A549 (cell line): ENCODE data around the gene TEX264. TPM values are rescaled to one million over a fixed set of nuclear protein-coding genes. Genes with fewer than 3 reads are reported as not detected.
A peak's percentile ranks its signal among the peaks of the same experiment; 100 is the strongest.

ENCODE experiments used
- ATAC-seq, 2 experiments: fragments of 200-7000 bp in 1 of 2; fragments of >200 bp in 1 of 2; cut with Nextera tagmentation in 1 of 2; cut with Tn5 transposase in 1 of 2; 3 replicates each; pipeline versions ENCODE4 v1.8.0 to v1.9.1; 2018 to 2020; ENCODE audit warnings: mild to moderate bottlenecking in 1 of 2, moderate library complexity in 1 of 2
- CTCF ChIA-PET: fragments of 300-600 bp; sonication (Branson Sonifier 250); formaldehyde crosslinking; extraction: SDS; loops from one replicate; lab custom pipeline; 2021; ENCODE audit warnings: antibody characterized with exemption, inconsistent platforms; lab: Yijun Ruan, JAX
- POLR2A ChIA-PET: fragments of 350-600 bp; formaldehyde crosslinking; extraction: SDS; loops from one replicate; lab custom pipeline; 2021; ENCODE audit warnings: antibody characterized with exemption, inconsistent platforms; lab: Yijun Ruan, JAX
- DNase-seq, 2 experiments: peaks; one replicate each; pipeline versions ENCODE4 v3.0.0 to v3.0.0-alpha.2; 2011 to 2016; ENCODE audit warnings: low read depth in 1 of 2, low spot score in 1 of 2
- FAIRE-seq: peaks from 2 replicates; lab custom pipeline; 2011; peaks lifted over from hg19 to GRCh38; lab: Jason Lieb, UNC
- H3K27ac ChIP-seq, 2 experiments: fragments of >200 bp; sonication (Bioruptor Twin); formaldehyde crosslinking; 3 replicates each; pipeline ENCODE4 v1.5.1; 2016 to 2017
- H3K4me1 ChIP-seq: fragments of >200 bp; sonication (Bioruptor Twin); formaldehyde crosslinking; 3 replicates; pipeline ENCODE4 v1.6.1; 2016
- H3K4me2 ChIP-seq: fragments of >200 bp; sonication (Bioruptor Twin); formaldehyde crosslinking; 3 replicates; pipeline ENCODE4 v1.6.1; 2016
- H3K4me3 ChIP-seq: fragments of >200 bp; sonication (Bioruptor Twin); formaldehyde crosslinking; 3 replicates; pipeline ENCODE4 v1.5.1; 2016
- H3K9me3 ChIP-seq: fragments of >200 bp; sonication (Bioruptor Twin); formaldehyde crosslinking; 3 replicates; pipeline ENCODE4 v1.6.1; 2016
- ATOH8 ChIP-seq: fragments of 250-450 bp; sonication (Bioruptor Pico); IDR thresholded peaks from 2 replicates; pipeline ENCODE4 v1.5.0; 2020; ENCODE audit warnings: low read depth, mild to moderate bottlenecking, moderate library complexity
- CEBPB ChIP-seq, 2 experiments: fragments of >200 bp in 1 of 2; sonication (Bioruptor Twin) in 1 of 2; formaldehyde crosslinking in 1 of 2; IDR thresholded peaks; 2 replicates each; pipeline ENCODE4 v1.6.1; 2012 to 2016
- CHD2 ChIP-seq: fragments of 150-350 bp; IDR thresholded peaks from 2 replicates; pipeline ENCODE4 v1.6.1; 2014; ENCODE audit warnings: low read length; ENCODE audit not compliant: partially characterized antibody
- CTCF ChIP-seq: fragments of >200 bp; sonication (Bioruptor Twin); formaldehyde crosslinking; IDR thresholded peaks from 3 replicates; pipeline ENCODE4 v1.5.1; 2016
- EHMT2 ChIP-seq: fragments of 200-600 bp; sonication (generic); IDR thresholded peaks from 2 replicates; pipeline ENCODE4 v1.6.1; 2016; ENCODE audit warnings: antibody characterized with exemption, low read depth, mild to moderate bottlenecking, moderate library complexity
- FOSB ChIP-seq: fragments of 250-450 bp; sonication (Bioruptor Pico); IDR thresholded peaks from 2 replicates; pipeline ENCODE4 v1.5.0; 2020; ENCODE audit warnings: mild to moderate bottlenecking, moderate library complexity
- HES2 ChIP-seq: fragments of >200 bp; sonication (Bioruptor Twin); formaldehyde crosslinking; IDR thresholded peaks from 2 replicates; pipeline ENCODE4 v1.6.1; 2016
- HMGXB4 ChIP-seq: fragments of 250-450 bp; sonication (Bioruptor Pico); IDR thresholded peaks from 2 replicates; pipeline ENCODE4 v1.5.0; 2021; ENCODE audit warnings: mild to moderate bottlenecking, moderate library complexity, borderline replicate concordance
- KDM5A ChIP-seq: fragments of 200-600 bp; sonication (generic); IDR thresholded peaks from 2 replicates; pipeline ENCODE4 v1.6.1; 2016; ENCODE audit warnings: antibody characterized with exemption, mild to moderate bottlenecking
- NPAS2 ChIP-seq: fragments of 250-450 bp; sonication (Bioruptor Pico); IDR thresholded peaks from 2 replicates; pipeline ENCODE4 v1.8.0; 2022; ENCODE audit warnings: mild to moderate bottlenecking, moderate library complexity, borderline replicate concordance
- NR3C1 ChIP-seq: fragments of >200 bp; sonication (Bioruptor Twin); formaldehyde crosslinking; IDR thresholded peaks from 3 replicates; pipeline ENCODE4 v1.6.1; 2017
- POLR2AphosphoS2 ChIP-seq: conservative IDR thresholded peaks from 2 replicates; pipeline ENCODE4 v1.6.1; 2012; ENCODE audit warnings: low read length, improper control_type of control experiment, inconsistent platforms
- RAD21 ChIP-seq, 2 experiments: fragments of >200 bp in 1 of 2; sonication (Bioruptor Twin) in 1 of 2; formaldehyde crosslinking in 1 of 2; IDR thresholded peaks in 1 of 2; conservative IDR thresholded peaks in 1 of 2; 2 replicates in 1 of 2; 3 replicates in 1 of 2; pipeline ENCODE4 v1.6.1; 2012 to 2018; ENCODE audit warnings: inconsistent platforms in 1 of 2
- SMC3 ChIP-seq: fragments of >200 bp; sonication (Bioruptor Twin); formaldehyde crosslinking; IDR thresholded peaks from 3 replicates; pipeline ENCODE4 v1.6.1; 2018; ENCODE audit warnings: inconsistent platforms
- TP53 ChIP-seq: fragments of 250-450 bp; sonication (Bioruptor Pico); IDR thresholded peaks from 2 replicates; pipeline ENCODE4 v1.5.0; 2021; ENCODE audit warnings: mild to moderate bottlenecking, moderate library complexity
- WGBS: methylation state at CpG from one replicate; pipeline ENCODE4 v1.1.6; 2017; ENCODE audit errors: missing lambda C conversion rate; 5-methylcytosine and 5-hydroxymethylcytosine counted together
- polyA plus RNA-seq, 4 experiments: library from polyadenylated mRNA; depleted of rRNA in 3 of 4; stranded (reverse); fragments of >200 nt; fragmentation: RNase III in 1 of 4; extraction: RNeasy Plus Mini Kit Qiagen cat#74134 plus additional on column Dnase treatment in 1 of 4; gene quantifications; 2 replicates in 3 of 4; 3 replicates in 1 of 4; pipeline ENCODE4 v1.2.3, GENCODE V29; 2011 to 2017

The TEX264 gene
- polyA plus RNA-seq, 2 of the 4 experiments (the other 2 are of a cell fraction): 47.9 to 54.7 TPM

GRCh38 chr3:51637144-51637940, 33.7 kb upstream of the TEX264 start (continued):
- no peak for TF ChIP-seq EHMT2

- ATAC-seq (peak; percentile 99), FAIRE-seq (peak; percentile 74), DNase-seq (peak; percentile 72 to 83)
- no peak overlapping the region for H3K27ac ChIP-seq
- H3K4me2 ChIP-seq: no peak overlapping the region
- CTCF ChIA-PET: interaction anchor here (0.7 to 9.3 kb wide), 11 partner anchors 9 to 1022 kb away, joined by 3 to 66 read pairs (median 4); partner anchors contain the start of gene TEX264
- H3K4me1 ChIP-seq: no peaks in the 10 kb centered on the region
- WGBS: 63% methylated on average over 6 of the region's 6 CpGs
- no peaks in the 10 kb centered on the region for H3K9me3 ChIP-seq
- TF ChIP-seq TP53: no peak
- TF ChIP-seq NPAS2 (CRISPR knock-in tag): no peak
- no peak for TF ChIP-seq HMGXB4 (CRISPR knock-in tag)
- TF ChIP-seq FOSB (CRISPR knock-in tag): no peak
- no peak for TF ChIP-seq NR3C1
- TF ChIP-seq POLR2AphosphoS2: no peak
- TF ChIP-seq KDM5A: no peak
- TF ChIP-seq CEBPB (IDR thresholded peaks at IDR 0.05): no peak
- peak; percentile 63 for TF ChIP-seq SMC3
- peak; percentile 80 for TF ChIP-seq CTCF
- peak; percentile 58 to 76 for TF ChIP-seq RAD21 (conservative IDR thresholded peaks at IDR 0.05 in 1 of 2, IDR thresholded peaks at IDR 0.05 in 1 of 2)
- TF ChIP-seq ATOH8 (CRISPR knock-in tag): no peak
- POLR2A ChIA-PET: no interaction called here
- H3K4me3 ChIP-seq: no peak overlapping the region
These were observed 33.0 kb upstream of the TEX264 start for GRCh38 chr3:51637941-51638471.

GRCh38 chr3:51642462-51642861, 28.6 kb upstream of the TEX264 start:
- DNase-seq: no peak
- no peaks in the 10 kb centered on the region for H3K4me1 ChIP-seq
- H3K4me2 ChIP-seq: no peak overlapping the region
- no peaks in the 10 kb centered on the region for H3K9me3 ChIP-seq
- no peak overlapping the region for H3K27ac ChIP-seq
- POLR2A ChIA-PET: no interaction called here
- TF ChIP-seq POLR2AphosphoS2 (no peak), RAD21 (conservative IDR thresholded peaks at IDR 0.05 in 1 of 2, IDR thresholded peaks at IDR 0.05 in 1 of 2) (peak; percentile 26 to 39; a peak in 2 of 5 replicates), HES2 (no peak), CEBPB (IDR thresholded peaks at IDR 0.05) (peak in 1 of 2 experiments; percentile 8; a peak in 1 of 4 replicates), SMC3 (peak; percentile 25; the same call in 1 of the 3 replicates), CTCF (peak; percentile 47), CHD2 (no peak)
- TF ChIP-seq, all 56 proteins: peak for 4
- no peak overlapping the region for H3K4me3 ChIP-seq
- CTCF ChIA-PET: interaction anchor here (0.6 to 9.3 kb wide), 9 partner anchors 9 to 141 kb away, joined by 3 to 66 read pairs (median 5); partner anchors contain the start of gene TEX264
- FAIRE-seq: no peak
- peak; percentile 47 to 68; a peak in 3 of 6 replicates for ATAC-seq
- WGBS: 16% methylated on average over 2 of the region's 2 CpGs
